GM19099 (cell line): ENCODE data around the gene QSOX1.

Source experiments
- POLR2A ChIP-seq: IDR thresholded peaks from 3 replicates; pipeline ENCODE4 v1.6.1; 2011; ENCODE audit warnings: low read depth; ENCODE audit not compliant: insufficient read length; ENCODE audit errors: extremely low read depth

The QSOX1 gene

DNA sequence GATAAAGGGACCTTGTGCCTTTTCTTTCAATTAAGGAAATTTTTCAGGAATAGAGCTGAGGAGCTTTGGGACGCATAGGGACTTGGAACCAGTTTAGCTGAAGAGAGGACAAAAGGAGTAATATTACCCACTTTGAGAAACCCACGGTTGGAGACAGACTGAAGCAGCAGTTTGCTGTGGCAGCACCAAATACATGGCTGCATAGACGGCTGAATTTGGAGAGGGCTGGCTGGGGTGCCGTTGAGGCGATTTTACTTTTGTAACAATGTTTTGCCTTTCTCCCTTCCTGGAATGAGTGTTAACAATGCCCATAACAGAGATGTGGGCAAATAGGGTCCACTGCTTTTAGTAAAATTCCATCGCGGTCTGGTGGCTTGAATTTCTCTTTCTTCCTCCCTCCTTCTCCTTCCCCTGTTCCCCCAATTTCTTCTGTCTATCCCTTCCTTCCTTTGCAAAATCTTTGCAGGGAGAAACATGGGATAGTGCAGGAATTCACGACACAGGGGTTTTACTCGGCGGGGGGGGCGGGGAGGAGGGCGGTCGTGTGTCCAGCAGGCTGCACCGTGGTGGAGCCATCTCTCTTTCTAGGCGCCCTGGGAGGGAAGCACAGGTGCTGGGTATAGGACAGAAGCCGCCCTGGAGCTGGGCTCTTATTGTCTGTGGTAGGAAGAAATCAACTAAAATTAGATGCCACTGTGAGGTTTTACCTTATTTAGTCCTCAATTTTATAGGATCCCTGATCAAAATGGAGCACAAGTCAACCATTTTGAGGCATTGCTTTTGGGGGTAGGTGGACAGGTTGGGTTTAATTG is 82.2 kb downstream of the QSOX1 start:
- no peak for TF ChIP-seq POLR2A

DNA sequence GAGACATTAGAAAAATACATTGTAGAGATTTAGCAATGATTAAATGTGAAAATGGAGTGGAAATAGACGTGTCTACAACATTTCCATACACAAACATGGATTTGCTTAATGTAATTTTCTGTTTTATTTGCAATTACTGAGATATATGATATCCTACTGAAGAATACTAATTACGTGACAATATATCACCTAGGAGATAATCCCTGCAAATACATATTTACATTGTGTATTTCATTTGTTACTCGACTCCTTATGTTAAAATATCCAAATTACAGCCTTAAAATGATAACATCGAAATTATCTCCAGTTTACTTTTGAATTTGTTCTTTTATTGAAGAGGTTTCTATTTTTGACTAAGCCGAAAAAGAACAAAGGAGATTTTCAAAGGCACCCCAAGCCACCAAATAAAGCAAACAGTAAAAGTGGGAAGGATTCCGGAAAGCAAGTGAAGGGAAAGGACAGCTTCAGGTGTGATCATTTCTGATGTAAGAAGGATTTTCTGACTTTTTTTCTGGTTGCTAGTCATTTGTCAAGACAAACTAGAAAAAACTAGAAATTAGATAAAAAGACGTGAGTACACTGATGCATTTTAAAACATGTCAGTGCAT is 83.3 kb downstream of the QSOX1 start:
- no peak for TF ChIP-seq POLR2A

DNA sequence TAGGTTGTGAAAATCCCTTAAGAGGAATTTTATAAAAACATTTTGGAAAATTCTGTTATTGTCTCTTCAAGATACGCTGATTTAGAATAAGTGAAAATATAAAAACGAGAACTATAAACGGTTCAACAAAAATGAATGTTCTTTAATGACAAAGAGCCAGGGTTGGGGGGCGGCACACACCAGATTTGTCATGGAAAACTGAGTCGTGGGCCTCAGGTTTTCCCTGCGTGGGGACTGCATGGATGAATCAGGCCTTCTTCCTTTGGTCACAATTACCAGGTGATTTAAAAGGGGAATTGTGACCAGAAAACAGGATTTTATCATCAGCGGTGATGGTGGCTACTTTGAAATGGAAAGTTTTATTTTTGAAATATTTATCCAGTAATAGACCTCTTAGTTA is 84.0 kb downstream of the QSOX1 start:
- no peak for TF ChIP-seq POLR2A

DNA sequence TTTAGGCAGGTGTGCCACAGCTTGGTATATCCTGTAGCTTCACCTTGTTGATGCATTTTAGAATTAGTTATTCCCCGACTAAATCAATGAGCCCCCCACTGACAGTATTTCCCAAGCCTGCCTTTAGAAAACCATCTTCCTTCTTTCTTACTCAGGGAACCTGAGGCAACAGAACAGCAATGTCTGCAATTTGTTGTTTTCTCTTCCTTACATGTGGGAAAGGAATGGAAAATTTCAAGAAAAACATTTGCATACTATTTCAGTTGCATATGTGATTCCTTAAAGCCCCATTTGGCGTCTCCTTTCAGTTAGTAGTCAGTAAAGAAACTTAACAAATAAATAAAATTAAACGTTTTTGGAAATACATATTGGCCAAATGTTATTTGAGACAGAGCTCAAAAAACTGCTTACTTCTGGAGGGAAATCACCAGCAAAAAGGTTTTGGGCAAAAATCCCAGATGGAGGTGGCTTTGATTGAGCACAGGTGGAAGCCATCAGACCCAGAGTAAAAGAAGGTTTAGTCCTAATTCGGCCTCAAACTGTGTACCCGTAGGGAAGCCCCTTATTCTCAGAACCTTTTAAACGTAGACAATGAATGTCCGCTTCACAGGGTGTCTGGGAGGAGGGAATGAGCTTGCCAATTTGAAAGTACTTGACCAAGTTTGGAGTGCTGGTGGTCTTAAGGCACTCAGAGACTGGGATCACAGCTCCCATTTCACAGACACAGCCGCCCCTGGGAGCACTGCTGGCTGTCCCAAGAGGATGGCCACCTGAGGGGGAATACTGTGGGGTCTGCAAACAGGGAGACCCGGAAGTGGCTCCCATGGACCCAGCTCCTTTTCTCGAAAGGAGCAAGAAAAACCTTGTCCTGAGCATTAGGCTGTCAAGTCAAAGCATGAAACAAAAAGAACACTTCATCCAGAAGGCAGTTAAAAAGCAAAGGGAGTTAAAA is 84.8 kb downstream of the QSOX1 start:
- TF ChIP-seq POLR2A, result no peak

DNA sequence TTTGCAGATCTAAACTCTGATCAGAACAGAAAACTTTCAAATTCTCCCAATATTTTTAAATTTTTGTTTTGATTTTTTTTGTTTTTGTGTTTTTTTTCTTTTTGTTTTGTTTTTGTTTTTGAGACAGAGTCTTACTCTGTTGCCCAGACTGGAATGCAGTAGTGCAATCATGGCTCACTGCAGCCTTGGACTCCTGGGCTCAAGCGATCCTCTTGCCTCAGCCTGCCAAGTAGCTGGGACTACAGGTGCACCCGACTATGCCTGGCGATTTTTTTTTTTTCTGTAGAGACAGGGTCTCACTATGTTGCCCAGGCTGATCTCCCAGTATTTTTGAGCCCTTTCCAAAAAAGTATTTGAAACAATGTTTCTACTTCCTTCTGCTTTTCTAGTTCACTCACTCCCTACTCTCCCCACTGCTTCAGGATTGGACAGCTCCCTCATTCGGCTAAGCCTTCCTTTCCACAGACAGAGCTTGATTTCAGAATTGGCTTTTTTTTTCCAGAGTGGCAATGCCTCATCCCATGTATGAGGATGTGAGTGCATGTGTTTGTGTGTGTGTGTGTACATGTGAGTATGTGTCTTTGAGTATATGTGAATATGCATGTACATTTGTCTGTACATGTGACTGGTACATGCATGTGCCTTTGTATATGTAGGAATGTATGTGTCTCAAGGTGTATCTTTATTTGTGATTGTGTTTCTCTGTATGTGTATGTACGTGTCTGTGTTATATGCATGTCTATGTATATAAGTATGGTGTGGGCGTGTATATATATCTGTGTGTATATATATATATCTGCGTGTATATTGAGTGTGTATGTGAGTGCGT is 87.3 kb downstream of the QSOX1 start:
- no peak for TF ChIP-seq POLR2A

DNA sequence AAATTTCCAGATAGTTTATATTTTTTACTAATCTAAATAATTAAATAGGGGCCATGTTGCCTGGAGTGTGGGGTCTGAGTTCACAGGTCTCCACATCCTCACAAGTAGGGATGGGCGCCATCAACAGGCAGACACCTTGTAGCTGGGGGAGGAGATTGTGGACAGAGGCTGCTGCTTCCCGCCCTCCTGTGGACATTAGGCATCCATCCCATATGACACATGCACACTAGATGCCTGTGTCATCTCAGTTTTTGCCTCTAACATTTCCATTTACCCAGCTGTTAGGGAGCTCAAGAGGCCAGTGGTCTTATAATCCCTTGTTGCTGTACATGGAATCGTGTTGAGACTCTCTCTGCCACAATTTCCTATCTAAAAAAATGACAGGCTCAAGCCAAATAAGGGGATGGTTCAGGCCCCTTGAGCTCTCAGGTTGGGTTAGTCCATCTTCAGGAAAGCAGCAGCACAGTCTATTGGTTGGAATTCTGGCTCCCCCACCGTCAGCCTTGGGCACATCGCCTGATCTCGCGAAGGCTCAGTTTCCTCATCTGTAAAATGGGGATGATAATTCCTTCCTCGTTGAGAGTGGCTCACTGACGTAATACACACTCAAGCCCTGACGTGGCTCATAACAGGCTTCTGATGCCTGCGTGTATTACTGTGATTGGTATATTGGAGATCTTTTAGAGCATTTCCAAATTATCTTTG is 89.0 kb downstream of the QSOX1 start:
- no peak for TF ChIP-seq POLR2A

DNA sequence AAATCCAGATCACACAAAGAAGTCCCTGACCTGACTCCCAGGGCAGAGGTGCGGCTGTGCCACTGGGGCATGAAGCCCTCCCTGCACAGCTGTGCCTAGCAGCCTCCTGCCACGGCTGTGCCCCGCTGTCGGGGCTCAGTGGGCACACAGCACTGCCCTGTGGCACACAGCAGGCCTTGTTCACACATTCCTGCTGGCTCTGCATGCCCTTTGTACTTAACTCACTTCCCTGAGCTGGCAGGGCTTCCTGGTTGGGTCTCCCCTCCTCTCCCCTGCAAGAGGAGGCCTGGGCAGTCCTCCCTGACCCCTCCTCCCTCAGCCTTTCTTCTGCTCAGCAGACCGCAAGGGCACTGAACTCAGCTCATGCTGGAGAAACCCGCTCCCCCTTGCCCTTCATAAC is 90.2 kb downstream of the QSOX1 start:
- no peak for TF ChIP-seq POLR2A

DNA sequence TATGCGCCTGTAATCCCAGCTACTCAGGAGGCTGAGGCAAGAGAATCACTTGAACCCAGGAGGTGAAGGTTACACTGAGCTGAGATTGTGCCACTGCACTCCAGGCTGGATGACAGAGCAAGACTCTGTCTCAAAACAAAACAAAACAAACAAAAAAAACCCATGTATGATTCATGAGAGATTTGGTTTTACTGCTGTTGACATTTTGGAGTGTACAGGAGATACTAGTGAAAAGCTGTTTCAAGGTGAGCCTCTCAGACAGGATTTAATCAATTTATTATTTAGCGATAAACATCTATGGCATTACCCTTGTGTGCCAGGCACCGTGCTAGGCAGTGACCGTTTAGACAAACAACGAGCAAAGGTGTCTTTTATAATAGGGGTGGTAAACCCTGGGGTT is 91.9 kb downstream of the QSOX1 start:
- no peak for TF ChIP-seq POLR2A

DNA sequence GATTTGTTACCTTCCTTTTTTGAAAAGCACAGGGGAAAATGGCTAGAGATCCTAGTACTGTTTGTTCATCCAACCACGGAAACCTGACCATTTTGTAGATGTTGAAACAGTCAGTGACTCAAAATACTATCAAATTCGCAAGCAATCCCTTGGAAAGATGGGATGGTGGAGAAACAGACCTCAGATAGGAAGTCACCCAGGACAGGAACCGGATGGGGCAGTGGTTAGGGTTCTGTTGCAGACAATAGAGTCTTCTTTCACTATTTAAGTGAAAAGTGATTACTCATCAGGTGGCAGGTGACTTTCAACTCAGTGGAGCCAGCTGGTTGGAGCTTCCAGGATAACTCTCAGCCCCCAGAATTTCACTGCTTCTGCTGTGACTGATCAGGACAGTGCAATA is 92.4 kb downstream of the QSOX1 start:
- no peak for TF ChIP-seq POLR2A

DNA sequence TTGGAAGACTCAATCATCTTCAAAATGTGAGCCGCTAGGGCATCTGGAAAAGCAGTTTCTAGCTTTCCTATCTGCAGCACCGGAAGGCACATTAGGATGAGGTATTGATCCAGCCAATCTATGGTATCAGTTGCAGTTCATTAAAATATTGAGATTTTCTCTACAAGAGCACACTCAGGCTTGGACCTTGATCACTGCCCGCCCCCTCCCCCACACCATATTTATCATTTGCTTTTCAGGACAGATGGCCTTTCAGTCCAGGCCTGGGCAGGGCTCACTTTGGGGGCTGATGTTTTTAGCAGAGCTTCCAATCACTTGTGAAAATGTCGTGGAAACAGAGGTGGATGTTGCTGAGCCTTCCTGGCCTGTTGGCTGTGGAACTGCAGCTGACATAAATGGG is 92.9 kb downstream of the QSOX1 start:
- TF ChIP-seq POLR2A, result no peak

DNA sequence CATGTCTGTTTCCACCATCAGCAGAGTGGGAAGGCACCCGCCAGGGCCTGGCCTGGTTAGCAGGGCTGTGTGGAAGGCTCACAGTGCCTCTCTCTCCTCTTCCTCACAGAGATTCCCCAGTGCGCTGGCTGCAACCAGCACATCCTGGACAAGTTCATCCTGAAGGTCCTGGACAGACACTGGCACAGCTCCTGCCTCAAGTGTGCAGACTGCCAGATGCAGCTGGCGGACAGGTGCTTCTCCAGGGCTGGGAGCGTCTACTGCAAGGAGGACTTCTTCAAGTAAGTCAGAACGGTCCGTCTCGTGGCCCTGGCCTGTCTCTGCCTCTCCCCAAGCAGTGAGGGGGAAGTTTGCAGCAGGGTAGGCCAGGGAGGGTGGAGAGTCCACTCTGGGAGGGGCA is 93.5 kb downstream of the QSOX1 start:
- no peak for TF ChIP-seq POLR2A

DNA sequence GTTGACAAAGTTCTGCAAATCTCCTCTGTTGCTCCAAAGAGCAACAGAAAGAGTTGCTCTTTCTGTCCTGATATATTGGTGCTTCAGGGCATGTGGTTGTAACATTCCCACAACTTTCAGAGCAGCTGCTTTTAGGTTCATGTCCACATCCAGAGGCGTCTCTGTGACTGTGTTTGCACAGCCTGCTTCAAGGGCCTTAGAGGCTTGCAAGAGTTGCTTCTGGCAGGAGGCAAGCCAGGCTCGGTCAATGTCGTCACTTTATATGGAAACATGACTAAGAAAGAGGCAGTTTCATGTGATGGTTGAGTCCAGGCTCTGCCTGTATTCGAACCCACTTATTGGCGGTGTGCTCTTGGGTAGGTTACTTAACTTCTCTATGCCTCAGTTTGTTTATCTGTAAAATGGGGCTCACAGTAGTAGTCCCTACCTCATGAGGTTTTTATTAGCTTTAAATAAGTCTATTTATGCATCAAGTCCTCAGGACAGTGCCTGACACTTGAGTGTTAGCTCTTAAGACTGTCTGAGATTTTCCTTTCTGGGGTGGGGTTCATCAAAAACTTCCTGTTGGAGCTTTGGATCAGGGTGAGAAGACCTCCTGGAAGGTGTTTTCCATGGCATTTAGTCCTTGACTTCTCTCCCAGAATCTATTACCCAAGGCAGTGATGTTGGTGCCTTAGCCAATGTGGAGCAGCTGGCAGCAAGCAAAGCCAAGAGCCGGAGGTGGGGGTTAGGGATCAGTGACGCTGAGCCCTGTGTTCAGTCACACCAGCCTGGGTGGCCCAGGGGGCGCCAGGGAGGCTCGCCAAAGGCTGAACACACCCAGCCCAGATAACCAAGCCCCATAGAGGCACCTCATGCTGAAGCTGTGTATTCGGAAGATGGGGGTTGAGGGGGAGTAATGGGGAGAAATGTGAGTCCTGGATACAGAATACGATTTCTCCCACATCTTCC is 94.3 kb downstream of the QSOX1 start:
- TF ChIP-seq POLR2A, result no peak

DNA sequence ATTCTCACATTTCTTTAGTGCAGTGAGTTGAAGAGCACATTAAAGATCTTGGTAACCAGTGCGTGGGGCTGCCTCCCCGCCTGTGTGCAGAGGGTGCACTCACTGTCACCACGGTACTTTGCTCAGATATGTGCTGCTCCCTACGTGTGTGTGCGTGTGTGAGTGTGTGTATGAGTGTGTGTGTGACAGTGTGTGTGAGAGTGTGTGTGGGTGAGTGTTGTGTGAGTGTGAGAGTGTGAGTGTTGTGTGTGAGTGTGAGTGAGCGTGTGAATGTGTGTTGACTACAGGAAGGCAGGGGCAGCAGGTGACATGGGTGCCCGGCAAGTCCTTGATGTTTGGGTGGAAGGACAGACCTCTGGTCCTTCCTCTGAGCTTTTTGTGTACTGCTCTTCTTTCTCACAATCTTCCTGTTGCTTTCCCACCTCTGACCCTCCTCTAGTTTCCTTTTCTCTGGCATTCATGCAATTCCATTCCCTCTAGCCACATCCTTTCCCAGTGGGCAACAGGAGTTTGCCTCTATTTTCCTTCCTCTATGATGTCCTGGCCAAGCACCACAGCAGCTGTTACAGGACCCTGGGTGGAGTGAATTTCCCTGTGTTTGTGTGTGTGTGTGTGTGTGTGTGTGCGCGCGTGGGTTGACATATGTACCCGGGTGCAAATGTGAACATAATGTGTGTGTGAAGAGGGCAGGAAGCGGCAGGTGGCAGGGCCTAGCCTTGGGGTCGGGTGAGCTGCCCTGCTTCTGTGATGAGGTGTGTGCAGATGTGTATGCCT is 95.2 kb downstream of the QSOX1 start:
- no peak for TF ChIP-seq POLR2A

DNA sequence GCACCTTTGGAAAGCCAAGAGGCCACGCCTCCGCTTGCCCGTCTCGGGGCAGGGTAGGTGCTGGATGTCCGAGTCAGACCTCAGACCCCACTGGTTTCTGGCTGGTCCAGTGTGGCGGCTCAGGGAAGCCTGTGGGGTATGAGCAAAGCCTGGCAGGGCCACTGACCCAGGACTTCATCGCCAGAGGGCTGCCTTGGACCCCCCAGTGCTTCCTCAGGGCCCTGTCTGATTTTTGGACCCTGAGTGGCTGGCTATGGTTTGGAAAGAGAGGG is 95.8 kb downstream of the QSOX1 start:
- no peak for TF ChIP-seq POLR2A
